ENCODE measurements around the gene CACNG4. TPM values are rescaled to one million over a fixed set of nuclear protein-coding genes. Genes with fewer than 3 reads are reported as not detected.
A peak's percentile ranks its signal among the peaks of the same experiment; 100 is the strongest.

Gene CACNG4
- total and polyA plus RNA-seq, 2 experiments from 2014 or later: 1.6 to 4.1 TPM

DNA sequence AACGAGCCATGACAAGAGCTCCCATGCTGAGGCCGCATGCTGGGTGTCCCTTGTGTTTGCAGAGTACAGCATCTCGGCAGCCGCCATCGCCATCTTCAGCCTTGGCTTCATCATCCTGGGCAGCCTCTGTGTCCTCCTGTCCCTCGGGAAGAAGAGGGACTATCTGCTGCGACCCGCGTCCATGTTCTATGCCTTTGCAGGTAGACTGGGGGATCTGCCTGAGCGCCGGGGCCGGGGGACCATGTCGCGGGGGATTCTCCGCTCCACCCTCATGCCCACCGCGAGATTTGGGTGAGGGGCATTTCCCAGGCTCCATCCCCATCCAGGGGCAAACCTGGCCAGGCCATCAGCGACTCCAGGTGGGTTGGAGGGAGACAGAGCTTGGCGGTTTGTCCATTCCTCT, 90.5 kb downstream of the CACNG4 start (continued):
- TF ChIP-seq, protein P1, sequence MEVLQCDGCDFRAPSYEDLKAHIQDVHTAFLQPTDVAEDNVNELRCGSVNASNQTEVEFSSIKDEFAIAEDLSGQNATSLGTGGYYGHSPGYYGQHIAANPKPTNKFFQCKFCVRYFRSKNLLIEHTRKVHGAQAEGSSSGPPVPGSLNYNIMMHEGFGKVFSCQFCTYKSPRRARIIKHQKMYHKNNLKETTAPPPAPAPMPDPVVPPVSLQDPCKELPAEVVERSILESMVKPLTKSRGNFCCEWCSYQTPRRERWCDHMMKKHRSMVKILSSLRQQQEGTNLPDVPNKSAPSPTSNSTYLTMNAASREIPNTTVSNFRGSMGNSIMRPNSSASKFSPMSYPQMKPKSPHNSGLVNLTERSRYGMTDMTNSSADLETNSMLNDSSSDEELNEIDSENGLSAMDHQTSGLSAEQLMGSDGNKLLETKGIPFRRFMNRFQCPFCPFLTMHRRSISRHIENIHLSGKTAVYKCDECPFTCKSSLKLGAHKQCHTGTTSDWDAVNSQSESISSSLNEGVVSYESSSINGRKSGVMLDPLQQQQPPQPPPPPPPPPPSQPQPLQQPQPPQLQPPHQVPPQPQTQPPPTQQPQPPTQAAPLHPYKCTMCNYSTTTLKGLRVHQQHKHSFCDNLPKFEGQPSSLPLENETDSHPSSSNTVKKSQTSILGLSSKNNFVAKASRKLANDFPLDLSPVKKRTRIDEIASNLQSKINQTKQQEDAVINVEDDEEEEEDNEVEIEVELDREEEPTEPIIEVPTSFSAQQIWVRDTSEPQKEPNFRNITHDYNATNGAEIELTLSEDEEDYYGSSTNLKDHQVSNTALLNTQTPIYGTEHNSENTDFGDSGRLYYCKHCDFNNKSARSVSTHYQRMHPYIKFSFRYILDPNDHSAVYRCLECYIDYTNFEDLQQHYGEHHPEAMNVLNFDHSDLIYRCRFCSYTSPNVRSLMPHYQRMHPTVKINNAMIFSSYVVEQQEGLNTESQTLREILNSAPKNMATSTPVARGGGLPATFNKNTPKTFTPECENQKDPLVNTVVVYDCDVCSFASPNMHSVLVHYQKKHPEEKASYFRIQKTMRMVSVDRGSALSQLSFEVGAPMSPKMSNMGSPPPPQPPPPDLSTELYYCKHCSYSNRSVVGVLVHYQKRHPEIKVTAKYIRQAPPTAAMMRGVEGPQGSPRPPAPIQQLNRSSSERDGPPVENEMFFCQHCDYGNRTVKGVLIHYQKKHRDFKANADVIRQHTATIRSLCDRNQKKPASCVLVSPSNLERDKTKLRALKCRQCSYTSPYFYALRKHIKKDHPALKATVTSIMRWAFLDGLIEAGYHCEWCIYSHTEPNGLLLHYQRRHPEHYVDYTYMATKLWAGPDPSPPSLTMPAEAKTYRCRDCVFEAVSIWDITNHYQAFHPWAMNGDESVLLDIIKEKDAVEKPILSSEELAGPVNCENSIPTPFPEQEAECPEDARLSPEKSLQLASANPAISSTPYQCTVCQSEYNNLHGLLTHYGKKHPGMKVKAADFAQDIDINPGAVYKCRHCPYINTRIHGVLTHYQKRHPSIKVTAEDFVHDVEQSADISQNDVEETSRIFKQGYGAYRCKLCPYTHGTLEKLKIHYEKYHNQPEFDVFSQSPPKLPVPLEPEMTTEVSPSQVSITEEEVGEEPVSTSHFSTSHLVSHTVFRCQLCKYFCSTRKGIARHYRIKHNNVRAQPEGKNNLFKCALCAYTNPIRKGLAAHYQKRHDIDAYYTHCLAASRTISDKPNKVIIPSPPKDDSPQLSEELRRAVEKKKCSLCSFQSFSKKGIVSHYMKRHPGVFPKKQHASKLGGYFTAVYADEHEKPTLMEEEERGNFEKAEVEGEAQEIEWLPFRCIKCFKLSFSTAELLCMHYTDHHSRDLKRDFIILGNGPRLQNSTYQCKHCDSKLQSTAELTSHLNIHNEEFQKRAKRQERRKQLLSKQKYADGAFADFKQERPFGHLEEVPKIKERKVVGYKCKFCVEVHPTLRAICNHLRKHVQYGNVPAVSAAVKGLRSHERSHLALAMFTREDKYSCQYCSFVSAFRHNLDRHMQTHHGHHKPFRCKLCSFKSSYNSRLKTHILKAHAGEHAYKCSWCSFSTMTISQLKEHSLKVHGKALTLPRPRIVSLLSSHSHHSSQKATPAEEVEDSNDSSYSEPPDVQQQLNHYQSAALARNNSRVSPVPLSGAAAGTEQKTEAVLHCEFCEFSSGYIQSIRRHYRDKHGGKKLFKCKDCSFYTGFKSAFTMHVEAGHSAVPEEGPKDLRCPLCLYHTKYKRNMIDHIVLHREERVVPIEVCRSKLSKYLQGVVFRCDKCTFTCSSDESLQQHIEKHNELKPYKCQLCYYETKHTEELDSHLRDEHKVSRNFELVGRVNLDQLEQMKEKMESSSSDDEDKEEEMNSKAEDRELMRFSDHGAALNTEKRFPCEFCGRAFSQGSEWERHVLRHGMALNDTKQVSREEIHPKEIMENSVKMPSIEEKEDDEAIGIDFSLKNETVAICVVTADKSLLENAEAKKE (CRISPR knock-in tag; IDR thresholded peaks at IDR 0.05): no peak
- TF ChIP-seq EZH2 (IDR thresholded peaks at IDR 0.05; ENCODE audit: low read depth, unreplicated experiment): no peak
- TF ChIP-seq ZNF331 (CRISPR knock-in tag; IDR thresholded peaks at IDR 0.05; ENCODE audit: low read depth): no peak
- TF ChIP-seq ZNF114 (CRISPR knock-in tag; IDR thresholded peaks at IDR 0.05): no peak
- no peak for TF ChIP-seq EZH2phosphoT487 (IDR thresholded peaks at IDR 0.05; ENCODE audit: unreplicated experiment)

DNA sequence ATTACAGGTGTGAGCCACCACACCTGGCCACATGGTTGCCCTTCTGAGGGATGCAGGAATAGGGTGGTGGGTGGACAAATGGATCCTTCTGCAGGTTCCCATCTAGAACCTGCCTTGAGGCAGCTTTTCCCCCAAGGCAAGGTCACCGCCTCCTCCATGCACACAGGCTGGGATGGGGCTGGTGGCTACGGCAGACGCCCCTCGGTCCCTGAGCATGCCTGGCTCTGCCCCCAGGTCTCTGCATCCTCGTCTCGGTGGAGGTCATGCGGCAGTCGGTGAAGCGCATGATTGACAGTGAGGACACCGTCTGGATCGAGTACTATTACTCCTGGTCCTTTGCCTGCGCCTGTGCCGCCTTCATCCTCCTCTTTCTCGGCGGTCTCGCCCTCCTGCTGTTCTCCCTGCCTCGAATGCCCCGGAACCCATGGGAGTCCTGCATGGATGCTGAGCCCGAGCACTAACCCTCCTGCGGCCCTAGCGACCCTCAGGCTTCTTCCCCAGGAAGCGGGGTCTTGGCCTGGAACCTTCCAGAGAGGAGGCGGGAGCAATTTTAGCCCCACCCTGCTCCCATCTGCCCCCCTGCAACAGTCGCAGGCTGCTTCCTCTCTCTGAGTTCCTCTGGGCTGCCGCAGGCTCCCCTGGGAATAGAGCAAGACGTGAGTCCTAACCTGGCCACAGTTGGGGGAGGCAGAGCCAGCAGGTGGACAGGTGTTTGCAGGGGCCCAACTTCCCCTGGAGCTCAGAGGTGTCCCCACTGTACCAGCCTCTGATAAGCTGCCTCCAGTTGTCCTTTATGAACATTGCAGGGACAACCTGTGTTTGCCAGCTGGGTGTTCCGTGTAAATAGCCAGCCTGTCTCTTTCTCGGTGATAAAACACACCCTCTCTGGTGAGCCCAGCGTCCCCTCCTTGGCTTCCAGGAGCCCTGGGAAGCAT, 91.6 kb downstream of the CACNG4 start:
- Histone ChIP-seq H4K20me1 (replicated peaks; ENCODE audit: insufficient read depth) (no peaks in the 10 kb centered on the region), H3F3A (replicated peaks; ENCODE audit: low read depth) (no peaks in the 10 kb centered on the region), H3K4me2 (no peak overlapping the region), H3K27me3 (ENCODE audit: insufficient read depth) (no peaks in the 10 kb centered on the region), H3K4me1 (ENCODE audit: insufficient read depth) (no peaks in the 10 kb centered on the region), H2AFZ (no peak overlapping the region), H3K79me2 (replicated peaks; ENCODE audit: insufficient read depth) (no peaks in the 10 kb centered on the region), H3K27ac (ENCODE audit: low read depth) (no peak overlapping the region), H3K4me3 (no peak overlapping the region), H3K36me3 (ENCODE audit: insufficient read depth) (no peaks in the 10 kb centered on the region), H3K9me2 (ENCODE audit: insufficient read depth) (no peaks in the 10 kb centered on the region)
- no peak overlapping the region for H3K4me3 Mint-ChIP-seq
- ATAC-seq (0 out of 3 replicates have a peak, but pooled peaks have one; percentile 22), DNase-seq (ENCODE audit: low spot score) (no peak)
- H3K4me1 Mint-ChIP-seq: no peaks in the 10 kb centered on the region
- H3K27me3 Mint-ChIP-seq (ENCODE audit: insufficient read depth, low read depth, poor library complexity): peaks cover 2% of the 10 kb centered on the region
- TF ChIP-seq, protein P1 (CRISPR knock-in tag; IDR thresholded peaks at IDR 0.05): no peak
- TF ChIP-seq STAT1 (IDR thresholded peaks at IDR 0.05; ENCODE audit: unreplicated experiment) (no peak), EZH2 (IDR thresholded peaks at IDR 0.05; ENCODE audit: low read depth, unreplicated experiment) (no peak)
- no peak overlapping the region for H3K27ac Mint-ChIP-seq
- H3K9me3 Mint-ChIP-seq: no peaks in the 10 kb centered on the region; the same call in 2 of the 3 replicates
- no peaks in the 10 kb centered on the region for H3K36me3 Mint-ChIP-seq (ENCODE audit: low read depth)

All from GM23338 (cell line).